22Rv1 (cell line): ENCODE data around the gene RBM34.
"Not testable (repeated sequence)": the region's sequence is repeated elsewhere in the genome, so short reads cannot be mapped to it uniquely, and the experiment has no call there.

Experiments used
- H3K27ac ChIP-seq: fragments of 450-650 bp; 2 replicates; pipeline ENCODE4 v1.5.1; 2017
- ZFX ChIP-seq: fragments of 450-650 bp; IDR thresholded peaks from 2 replicates; pipeline ENCODE4 v1.6.1; 2017; ENCODE audit warnings: antibody characterized with exemption, borderline replicate concordance
- TF ChIP-seq, protein P1 (sequence below): fragments of 450-650 bp; IDR thresholded peaks from 2 replicates; pipeline ENCODE4 v1.5.1; 2017; ENCODE audit warnings: mild to moderate bottlenecking

Gene RBM34, protein sequence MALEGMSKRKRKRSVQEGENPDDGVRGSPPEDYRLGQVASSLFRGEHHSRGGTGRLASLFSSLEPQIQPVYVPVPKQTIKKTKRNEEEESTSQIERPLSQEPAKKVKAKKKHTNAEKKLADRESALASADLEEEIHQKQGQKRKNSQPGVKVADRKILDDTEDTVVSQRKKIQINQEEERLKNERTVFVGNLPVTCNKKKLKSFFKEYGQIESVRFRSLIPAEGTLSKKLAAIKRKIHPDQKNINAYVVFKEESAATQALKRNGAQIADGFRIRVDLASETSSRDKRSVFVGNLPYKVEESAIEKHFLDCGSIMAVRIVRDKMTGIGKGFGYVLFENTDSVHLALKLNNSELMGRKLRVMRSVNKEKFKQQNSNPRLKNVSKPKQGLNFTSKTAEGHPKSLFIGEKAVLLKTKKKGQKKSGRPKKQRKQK

DNA sequence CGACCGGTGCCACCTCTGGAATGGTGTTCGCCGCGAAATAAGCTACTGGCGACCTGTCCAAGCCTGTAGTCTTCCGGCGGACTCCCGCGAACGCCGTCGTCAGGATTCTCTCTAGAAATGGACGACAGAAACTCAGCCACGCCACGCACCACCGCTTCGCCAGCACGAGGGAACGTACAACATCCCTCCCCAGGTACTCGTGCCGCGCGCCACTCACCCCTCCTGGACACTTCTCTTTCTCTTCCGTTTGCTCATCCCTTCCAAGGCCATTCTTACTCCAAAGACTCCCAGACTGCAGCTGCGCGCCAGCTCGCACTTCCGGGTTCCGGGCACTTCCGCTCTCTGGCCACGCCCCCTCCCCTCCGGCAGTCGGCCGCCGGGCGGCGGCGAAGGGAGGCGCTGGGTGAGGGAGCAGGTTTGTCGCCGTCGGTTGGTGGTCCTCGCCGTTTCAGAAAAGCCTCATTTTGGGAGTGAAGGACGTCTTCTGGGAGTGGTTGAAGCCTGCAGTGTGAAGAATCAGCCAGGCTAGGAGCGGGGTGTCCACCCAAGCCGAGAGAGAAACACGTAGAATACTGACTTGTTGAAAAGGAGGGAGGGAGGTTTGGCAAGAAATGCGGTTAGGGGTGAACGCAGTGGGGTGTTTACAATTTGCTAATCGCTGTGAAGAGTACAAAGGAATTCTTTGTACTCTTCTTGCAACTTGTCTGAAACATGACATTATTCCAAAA is at the start of gene RBM34:
Gene RBM34, minus strand, starts transcription at position 294 of the 728 bp plus-strand sequence. Its CDS starts 24 bp downstream, at position 270.
- TF ChIP-seq, protein P1, sequence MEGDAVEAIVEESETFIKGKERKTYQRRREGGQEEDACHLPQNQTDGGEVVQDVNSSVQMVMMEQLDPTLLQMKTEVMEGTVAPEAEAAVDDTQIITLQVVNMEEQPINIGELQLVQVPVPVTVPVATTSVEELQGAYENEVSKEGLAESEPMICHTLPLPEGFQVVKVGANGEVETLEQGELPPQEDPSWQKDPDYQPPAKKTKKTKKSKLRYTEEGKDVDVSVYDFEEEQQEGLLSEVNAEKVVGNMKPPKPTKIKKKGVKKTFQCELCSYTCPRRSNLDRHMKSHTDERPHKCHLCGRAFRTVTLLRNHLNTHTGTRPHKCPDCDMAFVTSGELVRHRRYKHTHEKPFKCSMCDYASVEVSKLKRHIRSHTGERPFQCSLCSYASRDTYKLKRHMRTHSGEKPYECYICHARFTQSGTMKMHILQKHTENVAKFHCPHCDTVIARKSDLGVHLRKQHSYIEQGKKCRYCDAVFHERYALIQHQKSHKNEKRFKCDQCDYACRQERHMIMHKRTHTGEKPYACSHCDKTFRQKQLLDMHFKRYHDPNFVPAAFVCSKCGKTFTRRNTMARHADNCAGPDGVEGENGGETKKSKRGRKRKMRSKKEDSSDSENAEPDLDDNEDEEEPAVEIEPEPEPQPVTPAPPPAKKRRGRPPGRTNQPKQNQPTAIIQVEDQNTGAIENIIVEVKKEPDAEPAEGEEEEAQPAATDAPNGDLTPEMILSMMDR, result 0 out of 2 replicates have a peak, but pooled peaks have one; percentile 1
- TF ChIP-seq ZFX, result no peak
- peak within 1 kb of the TSS; percentile 92 for H3K27ac ChIP-seq

DNA sequence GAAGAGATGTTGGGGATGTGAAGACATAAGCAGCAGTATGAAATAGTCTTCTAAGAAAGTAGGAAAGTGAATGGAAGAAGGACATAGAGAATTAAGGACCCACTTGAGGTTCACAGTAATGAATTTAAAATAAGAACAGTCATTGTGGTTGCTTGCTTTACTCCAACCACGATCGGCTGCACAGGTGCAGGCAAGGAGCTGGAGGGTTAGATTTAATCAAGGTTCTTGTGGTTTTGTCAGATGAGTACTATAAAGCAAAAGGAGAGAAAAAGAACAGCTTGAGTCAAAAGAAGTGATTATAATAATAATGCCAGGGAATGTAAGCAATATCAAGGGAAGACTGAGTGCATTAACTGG is 46.1 kb upstream of the RBM34 start:
- no peak overlapping the region for H3K27ac ChIP-seq
- TF ChIP-seq, protein P1, result no peak
- TF ChIP-seq ZFX, result no peak

DNA sequence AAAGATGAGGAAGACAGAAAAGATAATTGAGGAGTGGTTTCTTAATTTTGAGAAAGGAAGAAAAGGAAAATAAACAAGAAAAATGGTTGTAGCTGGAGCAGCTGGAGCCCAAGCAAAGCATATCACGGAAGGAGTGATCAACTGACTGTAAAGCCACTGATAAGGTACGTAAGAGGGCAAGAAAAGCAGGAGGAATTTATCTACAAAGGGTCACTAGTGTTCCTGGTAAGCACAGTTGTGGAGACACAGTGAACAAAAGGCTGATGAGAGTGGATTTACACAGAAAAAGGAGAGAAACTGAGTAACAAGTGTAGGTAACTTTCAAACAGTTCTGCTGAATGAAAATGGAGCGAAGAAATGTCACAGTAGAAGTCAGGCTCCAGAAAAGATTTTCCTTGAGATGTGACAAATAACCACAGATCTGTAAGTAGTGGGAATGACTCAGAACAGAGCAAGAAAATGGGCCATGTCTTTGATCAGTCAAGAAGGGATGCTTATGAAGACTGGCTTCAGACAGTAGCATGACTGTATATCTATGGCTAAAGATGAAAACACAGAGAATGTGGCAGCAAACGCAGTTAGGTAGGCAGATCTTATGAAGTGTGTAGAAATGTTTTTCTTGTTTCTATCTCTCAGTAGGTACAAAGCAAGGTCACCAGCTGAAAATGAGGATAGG is 45.6 kb upstream of the RBM34 start:
- TF ChIP-seq, protein P1, result no peak
- TF ChIP-seq ZFX, result no peak
- no peak overlapping the region for H3K27ac ChIP-seq

DNA sequence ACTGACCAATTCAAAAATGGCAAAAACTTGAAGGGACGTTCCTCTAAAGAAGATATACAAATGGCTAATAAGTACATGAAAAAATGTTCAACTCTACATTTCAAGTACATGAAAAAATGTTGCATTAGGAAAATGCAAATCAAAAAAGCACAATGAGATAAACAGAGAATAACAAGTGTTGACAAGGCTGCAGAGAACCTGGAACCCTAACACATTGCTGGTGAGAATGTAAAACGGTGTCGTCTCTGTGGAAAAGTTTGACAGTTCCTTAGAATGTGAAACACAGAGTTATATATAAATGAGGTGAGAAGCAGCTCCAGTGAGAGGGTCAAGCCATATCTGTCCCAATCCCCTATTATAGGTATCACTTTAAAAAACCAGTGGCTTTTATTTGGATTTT is 44.6 kb upstream of the RBM34 start:
- H3K27ac ChIP-seq, result no peak overlapping the region
- TF ChIP-seq ZFX, result no peak
- TF ChIP-seq, protein P1, result no peak

DNA sequence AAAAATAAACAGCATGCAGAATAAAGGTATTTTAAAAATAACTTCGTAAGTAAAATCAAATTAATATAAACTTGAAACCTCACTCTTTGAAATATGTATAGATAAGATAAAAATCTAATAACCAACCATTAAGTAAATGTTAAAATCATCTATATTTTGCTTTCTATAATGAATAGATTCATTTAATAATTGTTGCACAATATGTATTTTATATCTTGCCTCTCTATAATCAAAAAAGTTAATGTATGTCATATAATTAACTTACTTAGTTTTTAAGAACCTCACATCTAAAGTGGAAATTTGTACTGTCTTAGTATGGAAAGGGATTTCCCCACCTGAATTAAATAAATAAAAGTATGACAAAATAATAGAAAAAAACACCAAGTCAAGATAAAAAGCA is 42.4 kb upstream of the RBM34 start:
- TF ChIP-seq, protein P1, result no peak
- TF ChIP-seq ZFX, result no peak

DNA sequence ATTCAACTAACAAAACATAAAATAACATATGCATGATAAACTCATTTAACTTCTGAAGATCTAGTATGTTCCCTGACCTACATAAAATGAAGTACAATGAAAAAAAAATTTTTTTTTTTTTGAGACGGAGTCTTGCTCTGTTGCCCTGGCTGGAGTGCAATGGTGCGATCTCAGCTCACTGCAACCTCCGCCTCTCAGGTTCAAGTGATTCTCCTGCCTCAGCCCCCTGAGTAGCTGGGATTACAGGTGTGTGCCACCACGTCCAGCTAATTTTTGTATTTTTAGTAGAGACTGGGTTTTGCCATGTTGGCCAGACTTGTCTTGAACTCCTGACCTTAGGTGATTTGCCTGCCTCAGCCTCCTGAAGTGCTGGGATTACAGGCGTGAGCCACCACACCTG is 41.4 kb upstream of the RBM34 start:
- H3K27ac ChIP-seq, result not testable (repeated sequence)

More for the DNA sequence above, 42.4 kb upstream of the RBM34 start:
- no peak overlapping the region for H3K27ac ChIP-seq

DNA sequence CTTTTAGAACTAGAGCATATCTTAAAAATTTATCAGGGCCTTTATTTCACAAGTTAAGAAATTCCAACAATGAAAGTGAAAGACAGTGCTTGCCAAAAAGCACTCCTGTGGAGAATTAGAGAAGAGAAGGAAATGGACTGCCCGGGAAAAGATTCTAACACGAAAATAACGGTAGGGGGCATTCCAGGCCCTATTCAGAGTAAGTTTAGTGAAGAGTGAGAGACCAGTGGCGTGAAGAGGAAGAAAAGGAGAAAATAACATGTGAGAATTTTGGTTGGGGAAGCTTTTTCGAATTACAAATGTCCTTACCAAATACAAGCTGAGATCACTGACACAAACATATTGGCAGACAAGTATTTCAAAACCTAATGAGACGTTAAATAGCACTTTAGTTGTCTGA is 38.4 kb upstream of the RBM34 start:
- TF ChIP-seq, protein P1, result peak; percentile 33
- TF ChIP-seq ZFX, result no peak
- no peak overlapping the region for H3K27ac ChIP-seq
